Inflammatory macrophage (primary cell): ENCODE measurements around the gene SH2D4B.
"Not testable (repeated sequence)": the region's sequence is repeated elsewhere in the genome, so short reads cannot be mapped to it uniquely, and the experiment has no call there.

Experiments used
- DNase-seq, 2 donors: peaks; one replicate each; pipeline ENCODE4 v3.0.0-alpha.2; 2020 to 2022

Gene SH2D4B

GRCh38 chr10:80526218-80526617, 11.5 kb upstream of the SH2D4B start:
- DNase-seq: no peak

DNA sequence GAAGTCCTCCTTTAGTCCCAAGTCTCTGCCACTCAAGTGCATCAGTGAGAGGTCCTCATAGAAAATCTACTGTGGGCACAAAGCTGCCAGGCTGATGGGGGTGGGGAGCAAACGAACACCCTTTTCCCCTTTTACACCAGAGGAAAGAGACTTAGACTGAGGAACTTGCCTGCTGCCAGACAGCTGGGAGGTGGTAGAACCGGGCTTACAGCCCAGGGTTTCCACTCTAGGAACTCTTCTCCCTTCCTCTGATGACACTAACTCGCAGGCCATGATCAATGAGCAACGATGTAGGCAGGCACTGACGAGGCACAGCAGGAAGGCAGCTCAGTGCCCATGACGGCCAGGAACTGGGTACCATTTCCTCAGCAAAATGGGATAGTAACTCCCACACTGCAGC, 11.0 kb upstream of the SH2D4B start:
- DNase-seq: peak; percentile 55 to 56

DNA sequence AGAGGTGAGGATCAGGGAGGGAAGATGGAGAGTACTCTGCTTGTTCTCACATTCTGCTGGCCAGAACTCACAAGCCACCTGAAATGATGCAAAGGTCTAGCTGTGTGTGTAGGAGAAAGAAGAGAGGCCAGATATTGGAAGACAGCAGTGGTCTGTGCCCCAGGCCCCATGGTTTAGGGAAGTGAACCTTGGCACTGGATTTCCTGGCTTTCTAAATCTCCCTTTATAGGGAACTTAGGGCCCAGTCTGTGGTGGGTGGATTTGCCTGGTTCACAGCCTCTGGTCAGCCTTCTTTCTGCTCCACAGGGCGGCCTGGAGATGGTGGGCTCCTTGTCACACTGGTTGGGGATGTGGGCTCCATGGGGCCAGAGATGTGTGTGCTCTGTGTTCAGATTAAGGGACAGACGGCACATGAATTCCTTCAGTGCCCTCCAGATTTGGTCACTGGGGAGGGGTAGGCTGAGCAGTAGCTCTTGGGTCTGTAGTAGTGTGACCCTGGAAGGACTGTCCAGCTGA, 9.5 kb upstream of the SH2D4B start:
- DNase-seq: peak; percentile 83 to 84

- DNase-seq: no peak
Observed at GRCh38 chr10:80528901-80529300, 8.8 kb upstream of the SH2D4B start.

DNA sequence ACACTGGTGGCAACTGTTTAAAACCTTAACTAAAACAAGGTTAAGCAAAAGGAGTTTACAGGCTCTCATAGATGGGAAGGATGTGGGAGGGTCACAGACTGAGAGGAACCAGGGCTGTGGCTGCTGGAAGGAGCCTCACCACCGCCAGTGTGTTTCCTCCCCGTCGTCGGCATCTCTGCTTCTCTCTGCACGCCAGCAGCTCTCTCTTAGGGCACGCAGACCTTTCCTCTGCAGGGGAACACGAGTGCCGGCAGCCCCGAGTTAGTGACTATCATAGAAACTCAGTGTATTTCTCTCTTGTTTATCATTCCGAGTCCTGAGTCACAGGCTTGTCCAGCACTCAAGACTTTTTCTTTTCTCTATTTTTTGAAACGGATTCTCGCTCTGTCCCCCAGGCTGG, 8.1 kb upstream of the SH2D4B start:
- peak; percentile 55 to 79 for DNase-seq

DNA sequence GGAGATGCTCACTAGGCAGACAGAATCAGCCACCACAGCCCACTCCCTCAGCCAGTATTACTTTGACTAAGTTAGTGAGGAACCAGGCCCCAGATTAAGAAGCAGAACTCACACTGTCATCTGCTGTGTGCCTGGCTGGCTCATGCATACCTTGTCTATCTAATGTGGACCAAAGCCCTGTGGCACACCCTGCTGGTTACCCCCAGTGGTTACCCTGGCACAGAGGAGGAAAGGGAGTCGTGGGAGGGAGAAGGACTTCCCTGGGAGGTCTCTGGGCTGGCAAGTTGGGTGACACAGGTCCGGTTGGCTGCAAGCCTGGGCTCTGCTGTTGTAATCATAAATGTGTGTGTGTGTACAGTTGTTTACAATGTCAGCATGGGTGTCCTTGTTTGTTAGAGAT, 7.5 kb upstream of the SH2D4B start:
- peak; percentile 85 for DNase-seq

- no peak for DNase-seq
Observed at GRCh38 chr10:80530816-80531215, 6.9 kb upstream of the SH2D4B start.

GRCh38 chr10:80532571-80532970, 5.1 kb upstream of the SH2D4B start:
- no peak for DNase-seq

GRCh38 chr10:80534059-80534458, 3.6 kb upstream of the SH2D4B start:
- DNase-seq: not testable (repeated sequence)

GRCh38 chr10:80534646-80535045, 3.1 kb upstream of the SH2D4B start:
- DNase-seq: not testable (repeated sequence)

DNA sequence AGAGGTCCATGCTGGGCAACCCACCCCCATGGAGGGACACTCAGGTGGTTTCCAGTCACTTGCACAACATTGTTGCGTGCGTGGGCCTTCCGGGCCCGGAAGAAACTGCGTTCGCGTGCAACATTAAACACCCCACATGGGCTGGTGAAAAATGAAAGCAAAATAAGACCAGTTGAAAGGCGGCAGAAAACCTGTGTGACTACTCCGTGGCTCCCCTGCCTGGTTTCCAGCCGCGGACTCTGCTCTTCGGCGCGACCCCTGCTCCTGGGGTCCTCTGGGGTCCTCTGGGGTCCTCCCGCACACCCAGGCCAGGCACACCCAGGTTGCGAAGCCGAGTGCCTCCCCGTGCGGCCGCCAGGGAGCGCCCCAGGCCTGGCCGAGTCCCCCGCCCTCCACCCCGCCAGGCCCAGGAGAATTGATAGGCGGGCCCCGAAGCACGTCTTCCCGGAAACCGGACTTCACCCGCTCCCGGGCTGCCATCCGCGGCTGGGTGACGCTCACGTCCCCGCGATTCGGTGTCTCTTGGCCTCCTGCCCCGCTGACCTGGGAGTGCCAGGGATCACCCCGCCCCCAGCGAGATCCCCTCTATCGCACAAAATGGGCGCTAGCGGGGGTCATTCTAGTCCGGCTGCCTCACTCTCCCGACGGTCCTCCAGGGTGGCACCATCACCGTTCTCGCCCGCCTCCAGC, 1.9 kb upstream of the SH2D4B start:
- DNase-seq: peak; percentile 66 to 79

DNA sequence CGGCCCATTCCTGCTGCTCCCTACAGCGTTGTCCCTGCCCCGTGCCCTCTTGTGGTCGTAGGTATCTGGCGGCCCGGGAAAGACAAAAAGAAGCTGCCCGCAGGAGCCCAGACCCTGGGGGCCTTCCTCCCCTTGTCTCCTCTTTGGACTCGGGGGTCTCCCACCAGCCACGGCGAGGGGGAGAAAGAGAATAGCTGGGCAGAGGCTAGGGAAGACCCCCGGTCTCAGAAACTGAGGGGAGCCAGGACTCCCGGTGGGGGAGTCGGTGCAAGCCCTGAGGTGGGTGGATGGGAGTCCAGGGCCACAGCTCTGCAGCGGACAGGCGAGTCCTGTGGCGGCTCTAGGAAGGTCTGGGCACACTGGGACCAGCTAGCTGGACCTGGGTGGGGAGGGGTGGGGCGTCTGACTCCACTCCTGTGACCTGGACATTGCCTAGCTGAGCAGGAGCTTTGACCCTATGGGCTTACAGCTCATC, 1.3 kb upstream of the SH2D4B start:
- no peak for DNase-seq

- DNase-seq: no peak
Observed at GRCh38 chr10:80537086-80537735, 491 bp upstream of the SH2D4B start.

DNA sequence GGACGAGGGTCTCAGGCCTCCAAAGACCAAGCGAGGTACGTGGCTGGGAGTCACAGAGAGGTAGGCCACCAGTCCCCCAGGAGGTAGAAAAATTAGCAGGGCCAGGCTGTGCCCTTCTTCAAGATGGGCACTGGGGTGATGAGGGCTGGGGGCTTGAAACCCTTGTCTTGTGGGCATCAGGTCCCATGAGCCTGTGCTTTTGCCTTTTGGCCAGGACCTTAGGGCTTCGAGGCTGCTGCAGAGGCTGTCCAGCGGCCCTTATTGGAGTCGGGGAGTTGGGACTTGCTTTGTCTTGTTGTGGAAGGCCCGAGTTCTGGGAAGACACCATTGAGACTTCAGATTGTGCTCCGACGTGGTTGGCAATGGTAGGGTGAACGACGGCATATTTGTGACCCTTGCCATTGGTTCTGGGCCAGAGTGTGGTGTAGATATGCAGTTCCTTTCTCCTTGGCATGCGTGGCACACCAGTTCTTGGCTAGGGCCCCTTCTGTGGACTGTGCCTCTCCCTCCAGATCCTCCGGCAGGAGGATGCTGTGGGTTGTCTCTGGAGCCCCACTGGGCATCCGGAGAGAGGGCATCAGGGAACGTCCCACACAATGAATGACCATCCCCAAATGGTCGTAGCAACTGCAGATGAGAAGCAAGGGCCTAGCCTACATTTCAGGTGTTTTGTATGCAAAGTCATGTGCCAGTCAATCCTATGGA, 931 bp downstream of the SH2D4B start:
- DNase-seq: no peak

- no peak for DNase-seq
Observed at GRCh38 chr10:80539421-80540031, 1.8 kb downstream of the SH2D4B start.

DNA sequence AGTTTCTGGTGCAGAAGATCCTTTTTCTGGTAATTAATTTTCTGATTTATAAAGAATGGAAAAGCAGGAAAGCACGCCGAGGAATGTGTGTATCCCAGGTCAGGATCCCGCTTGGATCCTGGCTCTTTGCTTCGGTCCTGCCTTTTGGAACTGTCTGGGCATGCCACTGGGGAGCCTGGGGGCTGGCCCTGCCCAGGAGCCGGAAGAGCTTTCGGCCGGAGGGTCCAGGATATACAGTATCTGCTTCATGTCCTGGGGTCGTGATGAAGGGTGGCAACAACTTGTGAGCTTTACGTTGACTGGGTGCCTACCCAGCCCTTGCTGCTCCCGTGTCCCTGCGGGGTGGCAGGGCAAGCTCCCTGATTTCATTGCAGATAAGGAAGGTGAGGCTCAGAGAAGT, 2.4 kb downstream of the SH2D4B start:
- DNase-seq: no peak

- DNase-seq: no peak
Observed at GRCh38 chr10:80540618-80540980, 2.9 kb downstream of the SH2D4B start.

GRCh38 chr10:80540981-80541750, 3.5 kb downstream of the SH2D4B start:
- no peak for DNase-seq

GRCh38 chr10:80542053-80542452, 4.4 kb downstream of the SH2D4B start:
- no peak for DNase-seq

DNA sequence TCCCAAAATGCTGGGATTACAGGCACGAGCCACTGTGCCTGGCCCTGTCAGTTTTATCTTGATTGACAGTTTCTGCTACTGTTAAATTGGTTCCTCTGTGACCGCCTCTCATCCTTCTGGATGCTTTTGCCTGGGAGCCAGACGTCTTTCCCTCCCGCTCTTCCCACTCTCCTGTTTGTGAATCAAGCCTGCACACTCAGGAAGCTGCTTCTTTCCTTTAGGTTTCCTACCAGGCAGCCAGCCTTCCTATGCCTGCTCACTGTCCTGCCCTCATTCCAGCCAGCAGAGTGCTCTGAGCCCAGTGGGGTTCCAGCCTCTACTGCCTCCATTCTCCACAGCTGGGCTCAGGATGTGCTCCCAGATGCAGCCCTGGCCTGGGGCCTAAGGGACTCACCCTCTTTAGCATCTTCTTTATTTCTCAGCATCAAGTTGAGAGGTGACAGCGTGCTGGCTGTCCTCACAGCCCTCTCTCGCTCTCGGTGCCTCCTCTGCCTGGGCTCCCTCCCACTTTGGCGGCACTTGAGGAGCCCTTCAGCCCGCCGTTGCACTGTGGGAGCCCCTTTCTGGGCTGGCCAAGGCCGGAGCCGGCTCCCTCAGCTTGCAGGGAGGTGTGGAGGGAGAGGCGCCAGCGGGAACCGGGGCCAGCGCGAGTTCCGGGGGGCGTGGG, 5.1 kb downstream of the SH2D4B start:
- DNase-seq: no peak

DNA sequence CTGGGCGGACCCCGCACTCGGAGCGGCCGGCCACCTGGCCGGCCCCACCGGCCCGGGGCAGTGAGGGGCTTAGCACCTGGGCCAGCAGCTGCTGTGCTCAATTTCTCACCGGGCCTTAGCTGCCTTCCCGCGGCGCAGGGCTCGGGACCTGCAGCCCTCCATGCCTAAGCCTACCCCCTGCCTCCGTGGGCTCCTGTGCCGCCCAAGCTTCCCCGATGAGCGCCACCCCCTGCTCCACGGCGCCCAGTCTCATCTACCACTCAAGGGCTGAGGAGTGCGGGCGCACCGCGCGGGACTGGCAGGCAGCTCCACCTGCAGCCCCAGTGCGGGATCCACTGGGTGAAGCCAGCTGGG, 5.6 kb downstream of the SH2D4B start:
- DNase-seq: not testable (repeated sequence)
